GM19193 (cell line): Measurements from ENCODE around the gene KRTAP10-6.

Source experiments
- POLR2A ChIP-seq: IDR thresholded peaks from 4 replicates; pipeline ENCODE4 v1.6.1; 2011; ENCODE audit not compliant: insufficient read depth, insufficient read length; ENCODE audit errors: extremely low read depth

The KRTAP10-6 gene, protein sequence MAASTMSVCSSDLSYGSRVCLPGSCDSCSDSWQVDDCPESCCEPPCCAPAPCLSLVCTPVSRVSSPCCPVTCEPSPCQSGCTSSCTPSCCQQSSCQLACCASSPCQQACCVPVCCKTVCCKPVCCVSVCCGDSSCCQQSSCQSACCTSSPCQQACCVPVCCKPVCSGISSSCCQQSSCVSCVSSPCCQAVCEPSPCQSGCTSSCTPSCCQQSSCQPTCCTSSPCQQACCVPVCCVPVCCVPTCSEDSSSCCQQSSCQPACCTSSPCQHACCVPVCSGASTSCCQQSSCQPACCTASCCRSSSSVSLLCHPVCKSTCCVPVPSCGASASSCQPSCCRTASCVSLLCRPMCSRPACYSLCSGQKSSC

GRCh38 chr21:44592446-44593311 is at the start of gene KRTAP10-6:
Gene KRTAP10-6, minus strand, starts transcription at chr21:44592505. Its CDS starts 21 bp downstream, at chr21:44592484.
- TF ChIP-seq POLR2A, result no peak

DNA sequence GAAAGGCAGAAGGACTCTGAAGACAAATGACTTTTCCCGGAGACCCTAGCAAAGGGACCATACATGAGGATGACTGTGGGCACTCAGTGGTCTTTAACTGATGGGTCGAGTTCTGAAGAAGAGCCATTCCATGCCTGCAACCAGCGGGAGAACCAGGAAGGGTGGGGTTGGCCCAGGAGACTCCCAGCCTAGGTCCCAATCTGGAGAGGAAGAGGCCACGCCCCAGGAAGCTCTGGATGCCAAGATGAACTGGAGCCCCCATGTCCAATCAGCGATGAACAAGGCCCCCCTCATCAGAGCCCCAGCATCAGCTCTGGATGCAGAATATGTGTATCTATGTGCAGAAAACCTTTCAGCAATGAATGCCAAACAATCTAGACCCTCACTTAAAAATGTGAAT is 48.5 kb upstream of the KRTAP10-6 start:
- TF ChIP-seq POLR2A, result no peak

DNA sequence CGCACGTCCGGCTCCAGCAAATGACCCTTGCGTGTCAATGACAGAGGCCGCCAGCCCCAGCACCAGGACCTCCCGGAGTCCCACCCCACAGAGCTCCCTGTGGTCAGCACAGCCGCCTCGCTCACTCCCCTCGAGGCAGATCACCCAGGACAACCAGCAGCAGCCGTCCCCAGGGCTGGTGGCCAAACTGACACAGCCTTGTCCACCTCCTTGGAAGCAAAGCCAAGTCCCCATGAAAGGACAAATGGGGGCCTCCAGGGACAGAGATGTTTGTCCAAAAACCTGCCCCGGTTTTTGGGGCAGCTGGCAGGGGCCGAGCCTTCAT is 47.0 kb upstream of the KRTAP10-6 start:
- no peak for TF ChIP-seq POLR2A

GRCh38 chr21:44637018-44637850 is 44.9 kb upstream of the KRTAP10-6 start, which contains the start of gene KRTAP10-10:
Gene KRTAP10-10, plus strand, starts transcription at chr21:44637356. Its CDS starts 62 bp downstream, at chr21:44637418.
- TF ChIP-seq POLR2A, result no peak

DNA sequence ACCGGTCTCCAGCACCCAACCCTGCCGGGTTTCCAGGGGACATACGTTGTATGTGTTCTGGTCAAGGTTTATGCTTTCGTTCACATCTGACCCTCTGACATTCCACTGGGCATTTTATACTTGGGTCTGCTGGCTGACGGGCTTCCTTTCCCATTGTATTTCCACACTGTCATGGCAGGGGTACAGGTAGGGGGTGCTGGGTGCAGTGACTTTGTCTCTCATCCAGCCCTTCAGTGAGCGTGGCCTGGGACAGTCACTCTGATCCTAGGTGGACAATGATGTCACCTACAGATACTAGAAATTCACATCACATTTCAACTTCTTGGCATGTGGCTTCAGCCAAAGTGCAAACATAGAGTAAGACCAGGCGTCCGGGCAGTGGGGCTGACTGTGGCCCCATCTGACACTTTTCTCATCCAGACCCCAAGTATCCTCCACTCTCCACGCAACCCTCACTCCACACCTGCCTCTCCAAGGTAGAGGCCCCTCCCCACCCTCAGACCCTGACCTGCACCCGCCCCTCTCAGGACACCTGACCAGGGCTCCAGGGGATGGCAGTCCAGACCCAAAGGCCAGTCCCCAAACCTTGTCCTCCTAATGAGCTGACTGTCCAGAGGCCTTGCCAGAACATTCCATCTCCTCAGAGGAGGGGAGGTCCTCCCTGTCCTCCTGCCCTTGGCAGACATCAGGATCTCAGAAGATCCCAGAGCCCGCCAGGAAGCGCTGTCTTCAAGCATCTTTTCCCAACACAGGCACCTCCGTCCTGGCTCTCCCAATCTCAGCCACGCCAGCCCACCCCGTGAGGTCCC is 44.1 kb upstream of the KRTAP10-6 start:
- no peak for TF ChIP-seq POLR2A

GRCh38 chr21:44632067-44632466 is 39.8 kb upstream of the KRTAP10-6 start:
- no peak for TF ChIP-seq POLR2A

DNA sequence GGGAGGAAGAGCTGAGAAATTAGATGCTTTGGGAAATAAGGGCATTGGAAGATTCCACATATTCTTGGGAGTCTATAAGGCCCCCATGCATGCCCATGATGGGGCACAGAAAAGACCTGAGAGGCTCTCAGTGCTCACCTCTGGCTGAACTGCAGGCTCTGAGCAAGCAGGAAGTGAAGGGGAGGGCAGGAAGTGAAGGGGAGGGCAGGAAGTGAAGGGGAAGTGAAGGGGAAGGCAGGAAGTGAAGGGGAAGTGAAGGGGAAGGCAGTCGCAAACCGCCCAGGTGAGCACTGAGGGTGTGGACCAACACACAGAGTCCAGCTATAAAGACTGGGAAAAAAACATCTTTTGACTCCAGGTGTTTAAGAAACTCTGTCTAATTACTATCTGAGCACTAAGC is 38.1 kb upstream of the KRTAP10-6 start:
- TF ChIP-seq POLR2A, result no peak

DNA sequence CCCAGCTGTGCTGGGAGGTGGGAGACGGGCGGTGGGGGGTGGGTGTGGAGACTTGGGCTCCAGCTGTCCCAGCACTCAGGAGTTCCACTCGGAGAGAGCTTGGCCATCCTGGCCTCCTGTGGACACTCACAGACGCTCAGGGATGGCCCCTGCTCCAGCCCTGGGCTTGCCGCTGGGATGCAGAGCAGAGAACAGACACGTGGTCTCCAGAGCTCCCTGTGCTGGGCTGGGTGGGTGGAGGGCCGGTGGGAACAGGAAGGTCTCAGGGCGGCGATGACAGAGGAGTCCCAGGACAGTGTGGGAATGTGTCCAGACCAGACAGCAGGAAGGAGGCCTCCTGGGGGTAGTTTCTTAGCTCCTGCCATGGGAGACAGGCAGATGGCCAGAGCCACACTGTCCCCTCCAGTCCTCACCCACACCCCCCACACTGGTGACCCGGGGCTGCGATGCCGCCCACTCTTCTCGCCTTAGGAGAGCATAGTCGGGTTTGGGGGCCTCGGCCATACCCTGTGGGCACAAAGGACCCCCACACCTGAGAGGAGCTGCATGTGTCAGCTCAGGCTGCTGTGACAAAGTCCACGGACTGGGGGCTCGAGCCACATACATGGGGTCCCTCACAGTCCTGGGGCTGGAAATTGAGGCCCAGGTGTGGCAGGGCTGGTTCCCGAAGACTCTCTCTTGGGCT is 36.5 kb upstream of the KRTAP10-6 start:
- TF ChIP-seq POLR2A, result no peak

DNA sequence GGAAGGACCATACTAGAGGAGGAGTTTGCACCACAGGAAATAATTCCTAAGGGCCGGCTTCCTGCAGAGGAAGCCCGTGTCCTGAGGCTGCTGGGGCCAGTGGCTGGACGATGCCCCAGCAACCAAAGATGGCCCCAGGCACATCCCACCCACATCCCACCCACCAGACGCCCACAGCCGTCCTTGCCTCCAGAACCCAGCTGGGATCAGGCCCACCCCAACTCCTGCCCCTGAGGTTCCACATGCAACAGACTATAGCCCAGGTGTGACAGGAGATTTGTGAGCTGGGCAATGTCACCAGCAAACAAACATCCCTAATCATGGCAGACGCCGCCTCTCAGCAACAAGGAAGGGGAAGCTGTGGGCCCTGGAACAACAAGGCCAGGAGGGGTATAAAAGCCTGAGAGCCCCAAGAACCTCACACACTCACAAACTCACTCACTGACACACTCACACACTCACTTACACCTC is 34.4 kb upstream of the KRTAP10-6 start, which contains the start of gene KRTAP10-9:
Gene KRTAP10-9 (plus strand): TSS at position 421 of the 471 bp plus-strand sequence. CDS start 79 bp downstream, outside the sequence.
- TF ChIP-seq POLR2A, result no peak

DNA sequence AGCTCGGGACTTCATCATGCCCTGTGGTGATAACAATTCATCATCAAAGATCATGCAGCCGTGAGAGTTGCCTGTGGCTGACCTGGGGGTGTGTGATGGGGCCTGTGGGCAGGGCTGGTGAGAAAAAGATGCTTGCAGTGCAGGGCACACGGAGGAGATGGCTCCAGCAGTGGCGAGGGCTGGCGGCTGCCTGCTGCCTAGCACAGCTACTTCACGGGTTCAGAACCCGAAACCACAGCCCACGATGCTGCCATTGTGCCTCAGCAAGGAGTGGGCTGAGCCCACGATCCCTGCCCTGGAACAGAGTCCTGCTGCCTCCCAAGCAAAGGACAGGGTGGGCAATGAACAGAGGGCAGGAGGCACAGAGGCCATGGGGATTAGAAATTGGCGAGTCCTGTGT is 34.0 kb upstream of the KRTAP10-6 start:
- no peak for TF ChIP-seq POLR2A

GRCh38 chr21:44625756-44626155 is 33.5 kb upstream of the KRTAP10-6 start:
- TF ChIP-seq POLR2A, result no peak

DNA sequence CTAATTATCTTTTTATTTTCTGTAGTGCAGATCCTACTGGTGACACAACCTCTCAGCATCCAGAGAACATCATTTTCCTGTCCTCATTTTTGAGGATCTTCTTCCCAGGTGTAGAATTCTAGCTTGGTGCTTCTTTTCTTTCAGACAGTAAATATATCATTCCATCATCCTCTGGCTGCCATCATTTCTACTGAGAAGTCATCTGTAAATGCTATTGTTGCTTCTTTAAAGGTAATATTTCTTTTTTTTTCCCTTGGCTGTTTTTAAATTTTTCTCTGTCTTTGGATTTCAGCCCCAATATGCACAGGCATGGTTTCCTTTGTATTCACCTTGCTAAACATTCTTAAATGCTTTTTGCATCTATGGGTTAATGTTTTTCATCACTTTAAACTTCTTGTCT is 31.3 kb upstream of the KRTAP10-6 start:
- TF ChIP-seq POLR2A, result no peak

GRCh38 chr21:44619886-44620285 is 27.6 kb upstream of the KRTAP10-6 start:
- no peak for TF ChIP-seq POLR2A
